ENCODE results near the gene WFDC13. TPM values are rescaled to one million over a fixed set of nuclear protein-coding genes. Genes with fewer than 3 reads are reported as not detected.
A peak's percentile ranks its signal among the peaks of the same experiment; 100 is the strongest.
"Not testable (repeated sequence)": the region's sequence is repeated elsewhere in the genome, so short reads cannot be mapped to it uniquely, and the experiment has no call there.

WFDC13 gene
- total RNA-seq, 1 experiment from 2014 or later = not detected

GRCh38 chr20:45685896-45686295 lies 15.9 kb upstream of the WFDC13 start:
- no peak overlapping the region for H2BK15ac ChIP-seq (ENCODE audit: low read depth, low read length)
- H3K18ac ChIP-seq (ENCODE audit: insufficient read length, low read depth, low read length) = no peak overlapping the region
- H3K23ac ChIP-seq (ENCODE audit: insufficient read length, low read depth, low read length) = no peak overlapping the region
- H3K56ac ChIP-seq (ENCODE audit: insufficient read length, low read depth, low read length) = no peak overlapping the region
- no CpG with 5 or more reads among the region's 3 CpGs for WGBS (ENCODE audit: extremely low coverage, insufficient read length, low lambda C conversion rate)
- no peaks in the 10 kb centered on the region for H3K23me2 ChIP-seq (ENCODE audit: insufficient read length, low read depth, low read length, poor library complexity, severe bottlenecking)
- H4K5ac ChIP-seq (ENCODE audit: insufficient read length, low read depth, low read length) = no peak overlapping the region
- H3K4me1 ChIP-seq (ENCODE audit: insufficient read depth, low read length) = no peaks in the 10 kb centered on the region
- no peaks in the 10 kb centered on the region for H3K79me1 ChIP-seq (ENCODE audit: insufficient read depth, low read depth, low read length, poor library complexity, severe bottlenecking)
- H3K27ac ChIP-seq (ENCODE audit: insufficient read length, low read depth, low read length) = no peak overlapping the region
- H3K4me2 ChIP-seq (ENCODE audit: insufficient read depth, insufficient read length, low read length) = no peak overlapping the region
- no peak overlapping the region; a peak in 1 of 5 replicates for H3K4me3 Mint-ChIP-seq
- H3K27me3 Mint-ChIP-seq (ENCODE audit: low read depth) = peaks cover 5% of the 10 kb centered on the region; the same call in 1 of the 2 replicates
- no peak overlapping the region for H3K4ac ChIP-seq (ENCODE audit: low read depth, low read length)
- no peak overlapping the region for H2BK120ac ChIP-seq (ENCODE audit: low read depth, low read length, poor library complexity, severe bottlenecking)
- no peak overlapping the region for H3T11ph ChIP-seq (ENCODE audit: low read length)
- H3K9me3 ChIP-seq (ENCODE audit: control insufficient read depth, low read depth, low read length) = no peaks in the 10 kb centered on the region
- H3K9ac ChIP-seq (ENCODE audit: extremely low read depth, insufficient read length, low read length) = no peak overlapping the region
- no peak overlapping the region for H2AFZ ChIP-seq (ENCODE audit: low read length)
- no peaks in the 10 kb centered on the region for H3K27me3 ChIP-seq (ENCODE audit: insufficient read depth, low read length)
- H4K8ac ChIP-seq (replicated peaks; ENCODE audit: insufficient read length, low read depth, low read length) = no peak overlapping the region
- TF ChIP-seq, protein P1, sequence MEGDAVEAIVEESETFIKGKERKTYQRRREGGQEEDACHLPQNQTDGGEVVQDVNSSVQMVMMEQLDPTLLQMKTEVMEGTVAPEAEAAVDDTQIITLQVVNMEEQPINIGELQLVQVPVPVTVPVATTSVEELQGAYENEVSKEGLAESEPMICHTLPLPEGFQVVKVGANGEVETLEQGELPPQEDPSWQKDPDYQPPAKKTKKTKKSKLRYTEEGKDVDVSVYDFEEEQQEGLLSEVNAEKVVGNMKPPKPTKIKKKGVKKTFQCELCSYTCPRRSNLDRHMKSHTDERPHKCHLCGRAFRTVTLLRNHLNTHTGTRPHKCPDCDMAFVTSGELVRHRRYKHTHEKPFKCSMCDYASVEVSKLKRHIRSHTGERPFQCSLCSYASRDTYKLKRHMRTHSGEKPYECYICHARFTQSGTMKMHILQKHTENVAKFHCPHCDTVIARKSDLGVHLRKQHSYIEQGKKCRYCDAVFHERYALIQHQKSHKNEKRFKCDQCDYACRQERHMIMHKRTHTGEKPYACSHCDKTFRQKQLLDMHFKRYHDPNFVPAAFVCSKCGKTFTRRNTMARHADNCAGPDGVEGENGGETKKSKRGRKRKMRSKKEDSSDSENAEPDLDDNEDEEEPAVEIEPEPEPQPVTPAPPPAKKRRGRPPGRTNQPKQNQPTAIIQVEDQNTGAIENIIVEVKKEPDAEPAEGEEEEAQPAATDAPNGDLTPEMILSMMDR (conservative IDR thresholded peaks at IDR 0.05) = peak; percentile 59
- peaks cover 4% of the 10 kb centered on the region in 2 experiments; a peak in 3 of 4 replicates for H3K4me1 Mint-ChIP-seq
- H3K36me3 Mint-ChIP-seq (ENCODE audit: insufficient read depth in 1 of 3, low read depth in 3 of 3) = peaks cover 0 to 3% (median 0%) of the 10 kb centered on the region in 3 experiments; a peak in 2 of 7 replicates
- DNase-seq = peak; percentile 53
- H3K9me3 Mint-ChIP-seq = peaks cover 6 to 12% of the 10 kb centered on the region in 2 experiments; a peak in 4 of 5 replicates
- H2BK5ac ChIP-seq (ENCODE audit: insufficient read length, low read length) = no peak overlapping the region
- no peak overlapping the region for H2BK20ac ChIP-seq (ENCODE audit: low read depth, low read length, poor library complexity, severe bottlenecking)
- no peak overlapping the region for H4K91ac ChIP-seq (ENCODE audit: insufficient read length, low read depth, low read length)
- no peak overlapping the region for H2AK5ac ChIP-seq (ENCODE audit: insufficient read length, low read length)
- H4K20me1 ChIP-seq (ENCODE audit: control insufficient read depth, insufficient read depth, insufficient read length) = no peaks in the 10 kb centered on the region
- no peak overlapping the region for H3K14ac ChIP-seq (ENCODE audit: insufficient read depth, low read length)
- no peaks in the 10 kb centered on the region for H3K79me2 ChIP-seq (ENCODE audit: insufficient read depth, low read length)
- H3K27ac Mint-ChIP-seq = no peak overlapping the region; a peak in 2 of 7 replicates
- H2BK12ac ChIP-seq (ENCODE audit: insufficient read length, low read depth, low read length) = no peak overlapping the region

- H2BK20ac ChIP-seq (ENCODE audit: low read depth, low read length, poor library complexity, severe bottlenecking); H3K9me3 ChIP-seq (ENCODE audit: control insufficient read depth, low read depth, low read length); H2BK12ac ChIP-seq (ENCODE audit: insufficient read length, low read depth, low read length); H4K91ac ChIP-seq (ENCODE audit: insufficient read length, low read depth, low read length); H3K79me1 ChIP-seq (ENCODE audit: insufficient read depth, low read depth, low read length, poor library complexity, severe bottlenecking); H3K4ac ChIP-seq (ENCODE audit: low read depth, low read length); H4K20me1 ChIP-seq (ENCODE audit: control insufficient read depth, insufficient read depth, insufficient read length); H2AK5ac ChIP-seq (ENCODE audit: insufficient read length, low read length); H3K79me2 ChIP-seq (ENCODE audit: insufficient read depth, low read length); H2BK120ac ChIP-seq (ENCODE audit: low read depth, low read length, poor library complexity, severe bottlenecking); H4K5ac ChIP-seq (ENCODE audit: insufficient read length, low read depth, low read length); H3K4me1 ChIP-seq (ENCODE audit: insufficient read depth, low read length); H3K14ac ChIP-seq (ENCODE audit: insufficient read depth, low read length); H3K23ac ChIP-seq (ENCODE audit: insufficient read length, low read depth, low read length); H3K56ac ChIP-seq (ENCODE audit: insufficient read length, low read depth, low read length); H3T11ph ChIP-seq (ENCODE audit: low read length); H3K27ac ChIP-seq (ENCODE audit: insufficient read length, low read depth, low read length); H4K8ac ChIP-seq (replicated peaks; ENCODE audit: insufficient read length, low read depth, low read length); H3K4me1 Mint-ChIP-seq; H3K27me3 Mint-ChIP-seq (ENCODE audit: low read depth); H3K27me3 ChIP-seq (ENCODE audit: insufficient read depth, low read length); H2BK5ac ChIP-seq (ENCODE audit: insufficient read length, low read length); H3K4me2 ChIP-seq (ENCODE audit: insufficient read depth, insufficient read length, low read length); H3K18ac ChIP-seq (ENCODE audit: insufficient read length, low read depth, low read length); H3K27ac Mint-ChIP-seq; H3K4me3 Mint-ChIP-seq; H3K23me2 ChIP-seq (ENCODE audit: insufficient read length, low read depth, low read length, poor library complexity, severe bottlenecking); H2BK15ac ChIP-seq (ENCODE audit: low read depth, low read length); DNase-seq; H2AFZ ChIP-seq (ENCODE audit: low read length); H3K9ac ChIP-seq (ENCODE audit: extremely low read depth, insufficient read length, low read length): not testable (repeated sequence)
- Mint-ChIP-seq H3K9me3 (peaks cover 18 to 32% of the 10 kb centered on the region in 2 experiments), H3K36me3 (ENCODE audit: insufficient read depth in 1 of 3, low read depth in 3 of 3) (peaks cover 12 to 19% (median 15%) of the 10 kb centered on the region in 3 experiments)
- WGBS (ENCODE audit: extremely low coverage, insufficient read length, low lambda C conversion rate) = no CpG with 5 or more reads among the region's 12 CpGs
Observed at GRCh38 chr20:45693346-45693745, 8.5 kb upstream of the WFDC13 start.

Measured in H9 (cell line).